ENCODE results near the gene HMBS. TPM values are rescaled to one million over a fixed set of nuclear protein-coding genes. Genes with fewer than 3 reads are reported as not detected.
"Not testable (repeated sequence)": the region's sequence is repeated elsewhere in the genome, so short reads cannot be mapped to it uniquely, and the experiment has no call there.

Gene HMBS
- total and polyA plus RNA-seq, 4 donors: 10.5 to 224 (median 26.7) TPM

- no peak for DNase-seq (ENCODE audit: low spot score)
- TF ChIP-seq REST (IDR thresholded peaks at IDR 0.05): no peak
- TF ChIP-seq GABPA (IDR thresholded peaks at IDR 0.05 in 1 of 2, conservative IDR thresholded peaks at IDR 0.05 in 1 of 2): no peak
- TF ChIP-seq RAD21 (IDR thresholded peaks at IDR 0.05): no peak
- TF ChIP-seq EGR1 (IDR thresholded peaks at IDR 0.05; ENCODE audit: low read depth in 2 of 2): no peak
- H3K27me3 ChIP-seq (ENCODE audit: control insufficient read depth in 4 of 4, insufficient read depth in 4 of 4, low read length in 3 of 4): no peaks in the 10 kb centered on the region
- no peak overlapping the region for H3K27ac ChIP-seq (ENCODE audit: low read depth in 1 of 2, low read length in 2 of 2)
- WGBS: 84% methylated on average over 5 of the region's 5 CpGs
- H3K9ac ChIP-seq (ENCODE audit: low read depth in 1 of 2, low read length in 2 of 2): no peak overlapping the region
- H3K36me3 ChIP-seq (ENCODE audit: control insufficient read depth in 4 of 4, insufficient read depth in 3 of 4, low read depth in 1 of 4, low read length in 3 of 4): no peaks in the 10 kb centered on the region
- H3K4me1 ChIP-seq (ENCODE audit: control insufficient read depth in 4 of 4, insufficient read depth in 4 of 4, low read length in 3 of 4): no peaks in the 10 kb centered on the region
- no peaks in the 10 kb centered on the region for H3K9me3 ChIP-seq (ENCODE audit: control insufficient read depth in 4 of 4, low read length in 3 of 4)
- no peak overlapping the region for H3K4me3 ChIP-seq (ENCODE audit: low read depth in 1 of 3, low read length in 3 of 3)
Observed at GRCh38 chr11:119038884-119039283, 45.8 kb upstream of the HMBS start.

- not testable (repeated sequence) for DNase-seq (ENCODE audit: low spot score); H3K4me3 ChIP-seq (ENCODE audit: low read depth in 1 of 3, low read length in 3 of 3); H3K27ac ChIP-seq (ENCODE audit: low read depth in 1 of 2, low read length in 2 of 2); H3K9ac ChIP-seq (ENCODE audit: low read depth in 1 of 2, low read length in 2 of 2); H3K9me3 ChIP-seq (ENCODE audit: control insufficient read depth in 4 of 4, low read length in 3 of 4); H3K36me3 ChIP-seq (ENCODE audit: control insufficient read depth in 4 of 4, insufficient read depth in 3 of 4, low read depth in 1 of 4, low read length in 3 of 4); H3K27me3 ChIP-seq (ENCODE audit: control insufficient read depth in 4 of 4, insufficient read depth in 4 of 4, low read length in 3 of 4); H3K4me1 ChIP-seq (ENCODE audit: control insufficient read depth in 4 of 4, insufficient read depth in 4 of 4, low read length in 3 of 4)
- 62% methylated on average over 11 of the region's 11 CpGs for WGBS
Observed at GRCh38 chr11:119039471-119039870, 45.2 kb upstream of the HMBS start.

GRCh38 chr11:119041821-119042514 is 42.7 kb upstream of the HMBS start:
- Histone ChIP-seq H3K4me3 (ENCODE audit: low read depth in 1 of 3, low read length in 3 of 3) (no peak overlapping the region), H3K27me3 (ENCODE audit: control insufficient read depth in 4 of 4, insufficient read depth in 4 of 4, low read length in 3 of 4) (no peaks in the 10 kb centered on the region), H3K27ac (ENCODE audit: low read depth in 1 of 2, low read length in 2 of 2) (no peak overlapping the region), H3K4me1 (ENCODE audit: control insufficient read depth in 4 of 4, insufficient read depth in 4 of 4, low read length in 3 of 4) (no peaks in the 10 kb centered on the region), H3K9me3 (ENCODE audit: control insufficient read depth in 4 of 4, low read length in 3 of 4) (no peaks in the 10 kb centered on the region), H3K36me3 (ENCODE audit: control insufficient read depth in 4 of 4, insufficient read depth in 3 of 4, low read depth in 1 of 4, low read length in 3 of 4) (peaks cover 8 to 24% (median 15%) of the 10 kb centered on the region in 4 donors), H3K9ac (ENCODE audit: low read depth in 1 of 2, low read length in 2 of 2) (no peak overlapping the region)
- DNase-seq (ENCODE audit: low spot score): no peak
- 95% methylated on average over 4 of the region's 4 CpGs for WGBS
- no peak for TF ChIP-seq HNF4A (conservative IDR thresholded peaks at IDR 0.05)

GRCh38 chr11:119042927-119043326 is 41.8 kb upstream of the HMBS start:
- no peak for TF ChIP-seq ATF3 (IDR thresholded peaks at IDR 0.05)
- TF ChIP-seq YY1 (IDR thresholded peaks at IDR 0.05): no peak
- TF ChIP-seq FOXA2 (IDR thresholded peaks at IDR 0.05): no peak
- TF ChIP-seq ZBTB33 (IDR thresholded peaks at IDR 0.05): no peak
- TF ChIP-seq GABPA (IDR thresholded peaks at IDR 0.05 in 1 of 2, conservative IDR thresholded peaks at IDR 0.05 in 1 of 2): no peak
- TF ChIP-seq HNF4G (IDR thresholded peaks at IDR 0.05): no peak
- TF ChIP-seq CTCF (IDR thresholded peaks at IDR 0.05; ENCODE audit: low read depth, low read length, missing input control): no peak
- TF ChIP-seq RXRA (IDR thresholded peaks at IDR 0.05): no peak
- TF ChIP-seq NR2F2 (IDR thresholded peaks at IDR 0.05): no peak
- TF ChIP-seq JUND (IDR thresholded peaks at IDR 0.05): no peak
- no peak for TF ChIP-seq EGR1 (IDR thresholded peaks at IDR 0.05; ENCODE audit: low read depth in 2 of 2)
- TF ChIP-seq HNF4A (conservative IDR thresholded peaks at IDR 0.05): no peak
- no peak for TF ChIP-seq TAF1 (conservative IDR thresholded peaks at IDR 0.05)
- Histone ChIP-seq H3K27me3 (ENCODE audit: control insufficient read depth in 4 of 4, insufficient read depth in 4 of 4, low read length in 3 of 4) (no peaks in the 10 kb centered on the region), H3K4me3 (ENCODE audit: low read depth in 1 of 3, low read length in 3 of 3) (no peak overlapping the region), H3K27ac (ENCODE audit: low read depth in 1 of 2, low read length in 2 of 2) (no peak overlapping the region), H3K4me1 (ENCODE audit: control insufficient read depth in 4 of 4, insufficient read depth in 4 of 4, low read length in 3 of 4) (no peaks in the 10 kb centered on the region), H3K36me3 (ENCODE audit: control insufficient read depth in 4 of 4, insufficient read depth in 3 of 4, low read depth in 1 of 4, low read length in 3 of 4) (peaks cover 16 to 32% (median 19%) of the 10 kb centered on the region in 4 donors), H3K9ac (ENCODE audit: low read depth in 1 of 2, low read length in 2 of 2) (no peak overlapping the region), H3K9me3 (ENCODE audit: control insufficient read depth in 4 of 4, low read length in 3 of 4) (no peaks in the 10 kb centered on the region)
- 84% methylated on average over 9 of the region's 9 CpGs for WGBS
- DNase-seq (ENCODE audit: low spot score): no peak

Measured in liver (tissue), 9 donors.